Mesothelial cell of epicardium (in vitro differentiated cells): ENCODE data around the gene GPC6. TPM values are rescaled to one million over a fixed set of nuclear protein-coding genes. Genes with fewer than 3 reads are reported as not detected.

Experiments
- DNase-seq, 2 experiments: peaks; one replicate each; pipeline ENCODE4 v3.0.0; 2021; ENCODE audit warnings: low spot score in 2 of 2; ENCODE audit not compliant: unreplicated experiment in 2 of 2
- H3K27ac Mint-ChIP-seq: 2 replicates; pipeline ENCODE4 v1.8.0; 2021; ENCODE audit warnings: mixed read lengths
- H3K27me3 Mint-ChIP-seq: 2 replicates; pipeline ENCODE4 v1.8.0; 2021; ENCODE audit warnings: low read depth, mixed read lengths
- H3K36me3 Mint-ChIP-seq: 2 replicates; pipeline ENCODE4 v1.8.0; 2021; ENCODE audit warnings: mixed read lengths
- H3K4me1 Mint-ChIP-seq: 2 replicates; pipeline ENCODE4 v1.8.0; 2021; ENCODE audit warnings: mixed read lengths
- H3K4me3 Mint-ChIP-seq: 2 replicates; pipeline ENCODE4 v1.8.0; 2021; ENCODE audit warnings: mild to moderate bottlenecking, moderate library complexity, mixed read lengths
- H3K9me3 Mint-ChIP-seq: 2 replicates; pipeline ENCODE4 v1.8.0; 2021; ENCODE audit warnings: mixed read lengths
- CTCF ChIP-seq: fragments of 200-600 bp; sonication (generic); IDR thresholded peaks from one replicate; pipeline ENCODE4 v1.5.0; 2021; ENCODE audit warnings: antibody characterized with exemption; ENCODE audit not compliant: unreplicated experiment
- total RNA-seq: library from RNA; stranded (reverse); gene quantifications from 3 replicates; pipeline ENCODE4 v1.2.1, GENCODE V29; 2021

Gene GPC6
- total RNA-seq: 106 to 112 TPM (median 110 TPM) in 3 replicates

DNA sequence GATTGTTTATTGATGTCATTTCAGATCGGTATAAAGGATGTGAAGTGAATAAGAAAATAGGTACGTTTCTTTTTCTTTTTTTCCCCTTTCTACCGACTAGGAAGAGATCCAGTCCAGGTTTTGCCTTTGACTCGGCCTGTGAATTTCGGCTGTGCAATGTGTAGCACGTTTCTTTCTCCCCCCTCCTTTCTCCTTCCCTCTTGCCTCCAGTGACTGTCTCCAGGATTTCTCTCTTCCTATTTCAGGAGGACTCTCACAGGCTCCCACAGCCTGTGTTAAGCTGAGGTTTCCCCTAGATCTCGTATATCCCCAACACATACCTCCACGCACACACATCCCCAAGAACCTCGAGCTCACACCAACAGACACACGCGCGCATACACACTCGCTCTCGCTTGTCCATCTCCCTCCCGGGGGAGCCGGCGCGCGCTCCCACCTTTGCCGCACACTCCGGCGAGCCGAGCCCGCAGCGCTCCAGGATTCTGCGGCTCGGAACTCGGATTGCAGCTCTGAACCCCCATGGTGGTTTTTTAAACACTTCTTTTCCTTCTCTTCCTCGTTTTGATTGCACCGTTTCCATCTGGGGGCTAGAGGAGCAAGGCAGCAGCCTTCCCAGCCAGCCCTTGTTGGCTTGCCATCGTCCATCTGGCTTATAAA, at the start of gene GPC6:
TSS of gene GPC6 (plus strand) at position 185 of the 657 bp plus-strand sequence.
- TF ChIP-seq CTCF: no peak
- Mint-ChIP-seq H3K36me3 (peaks cover 3% of the 10 kb centered on the region), H3K4me1 (peaks cover 50% of the 10 kb centered on the region), H3K27ac (peak within 1 kb of the TSS; percentile 98), H3K9me3 (peaks cover 5% of the 10 kb centered on the region), H3K27me3 (no peaks in the 10 kb centered on the region), H3K4me3 (peak within 1 kb of the TSS; percentile 99)
- DNase-seq: peak in 1 of 2 experiments; percentile 70

DNA sequence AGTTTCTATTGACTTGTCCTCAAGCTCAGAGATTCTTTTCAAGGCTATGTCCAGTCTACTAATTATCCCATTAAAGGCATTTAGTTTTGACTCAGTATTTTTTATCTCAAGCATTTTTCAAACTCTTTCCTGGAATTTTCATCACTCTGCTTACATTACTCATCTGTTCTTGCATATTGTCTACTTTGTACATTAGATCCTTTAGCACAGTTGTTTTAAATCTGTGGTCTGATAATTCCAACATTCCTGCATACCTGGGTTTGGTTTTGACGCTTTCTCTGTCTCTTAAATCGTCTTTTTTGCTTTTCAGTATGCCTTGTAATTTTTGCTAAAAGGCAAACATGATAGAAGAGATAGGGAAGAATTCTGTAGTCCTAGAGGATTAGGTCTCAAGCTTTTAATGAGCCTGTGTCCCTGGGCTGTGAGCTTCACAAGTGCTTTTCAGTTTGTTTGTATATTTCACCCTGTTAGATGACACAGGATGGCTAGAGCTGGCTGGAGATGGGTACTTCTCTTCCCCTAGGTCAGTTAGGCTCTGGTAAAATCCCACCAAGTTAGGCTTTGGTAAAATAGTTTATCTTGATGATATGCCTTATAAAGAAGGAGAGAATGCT, 46.1 kb upstream of the GPC6 start:
- TF ChIP-seq CTCF: no peak
- Mint-ChIP-seq H3K4me3 (no peak overlapping the region), H3K9me3 (peaks cover 14% of the 10 kb centered on the region), H3K27ac (no peak overlapping the region), H3K36me3 (no peaks in the 10 kb centered on the region), H3K4me1 (peaks cover 4% of the 10 kb centered on the region), H3K27me3 (no peaks in the 10 kb centered on the region)
- DNase-seq: no peak

- no peak overlapping the region for H3K4me3 Mint-ChIP-seq
- DNase-seq: no peak
- no peaks in the 10 kb centered on the region for H3K27me3 Mint-ChIP-seq
- H3K27ac Mint-ChIP-seq: no peak overlapping the region
- no peaks in the 10 kb centered on the region for H3K36me3 Mint-ChIP-seq
- TF ChIP-seq CTCF: no peak
- H3K4me1 Mint-ChIP-seq: peaks cover 4% of the 10 kb centered on the region
- peaks cover 10% of the 10 kb centered on the region for H3K9me3 Mint-ChIP-seq
These were observed 44.2 kb upstream of the GPC6 start for GRCh38 chr13:93182406-93182805.

DNA sequence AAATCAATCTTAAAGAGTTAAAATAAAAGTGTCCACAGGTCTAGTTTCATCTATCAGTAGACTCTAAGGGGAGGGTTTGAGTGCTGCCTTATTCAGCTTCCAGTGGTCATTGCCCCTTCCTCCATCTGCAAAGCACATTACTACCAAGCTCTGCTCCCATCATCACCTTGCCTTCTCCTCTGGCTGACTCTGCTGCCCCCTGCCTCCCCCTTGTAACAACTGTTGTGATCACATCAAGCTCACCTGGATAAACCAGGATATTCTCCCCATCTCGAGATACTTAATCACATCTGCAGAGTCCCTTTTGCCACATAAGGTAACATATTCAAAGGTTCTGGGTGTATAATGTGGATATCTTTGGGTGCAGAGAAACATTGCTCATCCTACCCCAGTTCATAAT, 43.3 kb upstream of the GPC6 start:
- Mint-ChIP-seq H3K4me1 (peaks cover 4% of the 10 kb centered on the region), H3K27ac (no peak overlapping the region), H3K9me3 (peaks cover 10% of the 10 kb centered on the region), H3K36me3 (no peaks in the 10 kb centered on the region), H3K4me3 (no peak overlapping the region), H3K27me3 (no peaks in the 10 kb centered on the region)
- DNase-seq: no peak
- no peak for TF ChIP-seq CTCF

- peaks cover 26% of the 10 kb centered on the region for H3K9me3 Mint-ChIP-seq
- peaks cover 4% of the 10 kb centered on the region for H3K36me3 Mint-ChIP-seq
- no peaks in the 10 kb centered on the region for H3K27me3 Mint-ChIP-seq
- TF ChIP-seq CTCF: no peak
- H3K4me3 Mint-ChIP-seq: no peak overlapping the region
- no peak for DNase-seq
- H3K4me1 Mint-ChIP-seq: no peaks in the 10 kb centered on the region
- no peak overlapping the region for H3K27ac Mint-ChIP-seq
These were observed 36.6 kb upstream of the GPC6 start for GRCh38 chr13:93190006-93190405.
